ENCODE results near the gene WDR77.

Gene WDR77

DNA sequence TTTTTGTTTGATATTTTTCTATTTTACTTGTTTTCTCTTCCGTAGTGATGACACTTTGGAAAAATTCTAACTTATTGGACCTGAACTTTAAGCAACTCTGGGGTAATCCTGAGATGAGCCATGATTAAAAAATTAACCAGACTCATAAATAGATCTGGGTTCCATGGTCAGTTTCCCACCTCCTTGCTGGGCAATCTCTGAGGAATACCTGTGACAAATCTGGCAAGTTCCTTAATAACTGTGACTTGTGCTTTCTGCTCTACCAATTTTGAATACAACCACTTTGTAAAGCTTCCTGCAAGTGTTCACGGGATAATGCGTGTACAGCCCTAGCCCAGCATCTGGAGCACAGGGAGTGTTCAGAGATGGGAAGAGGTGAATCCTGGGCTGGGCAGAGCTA is 24.8 kb downstream of the WDR77 start:
- DNase-seq, result no peak

GRCh38 chr1:111422546-111423391 is 26.3 kb downstream of the WDR77 start:
- no peak for DNase-seq

DNA sequence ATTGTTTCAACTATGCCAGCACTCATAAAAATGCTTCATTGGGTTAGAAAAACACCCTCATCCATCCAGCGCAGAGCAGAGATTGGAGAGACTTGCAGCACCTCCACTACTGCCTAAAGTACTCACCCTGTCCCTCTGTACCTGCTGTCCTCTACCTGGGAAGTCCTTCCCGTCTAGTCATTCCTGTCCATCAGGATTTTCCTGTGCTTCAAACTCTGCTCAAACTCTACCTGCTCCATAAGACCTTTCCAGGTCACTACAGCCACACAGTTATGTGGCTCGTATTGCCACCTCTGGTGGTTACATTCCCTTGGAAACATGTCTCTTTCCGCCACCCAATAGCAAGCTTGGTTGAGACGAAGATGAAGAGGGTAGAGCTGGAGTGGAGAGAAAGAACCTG is 28.7 kb downstream of the WDR77 start:
- no peak for DNase-seq

GRCh38 chr1:111419037-111419436 is 30.0 kb downstream of the WDR77 start:
- DNase-seq, result no peak

DNA sequence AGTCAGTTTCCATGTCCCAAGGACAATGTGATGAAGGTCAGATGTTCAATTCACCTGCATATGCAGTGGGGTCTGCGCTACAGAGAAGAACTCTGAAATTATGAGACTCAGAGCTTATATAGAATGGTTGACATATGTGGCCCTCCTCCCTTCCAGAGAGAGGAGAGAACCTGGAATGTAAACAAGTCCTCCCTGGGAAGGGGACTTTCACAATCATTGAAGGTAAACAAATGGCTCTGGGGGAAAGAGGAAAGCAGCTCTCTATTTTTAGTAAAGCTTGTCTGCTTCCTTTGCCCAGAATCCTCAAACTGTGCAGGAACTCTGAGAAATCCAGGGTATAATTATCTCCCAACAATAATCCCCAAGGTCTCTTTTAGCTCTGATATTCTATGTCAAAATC is 31.3 kb downstream of the WDR77 start:
- no peak for DNase-seq

GRCh38 chr1:111415461-111415860 is 33.6 kb downstream of the WDR77 start:
- no peak for DNase-seq

DNA sequence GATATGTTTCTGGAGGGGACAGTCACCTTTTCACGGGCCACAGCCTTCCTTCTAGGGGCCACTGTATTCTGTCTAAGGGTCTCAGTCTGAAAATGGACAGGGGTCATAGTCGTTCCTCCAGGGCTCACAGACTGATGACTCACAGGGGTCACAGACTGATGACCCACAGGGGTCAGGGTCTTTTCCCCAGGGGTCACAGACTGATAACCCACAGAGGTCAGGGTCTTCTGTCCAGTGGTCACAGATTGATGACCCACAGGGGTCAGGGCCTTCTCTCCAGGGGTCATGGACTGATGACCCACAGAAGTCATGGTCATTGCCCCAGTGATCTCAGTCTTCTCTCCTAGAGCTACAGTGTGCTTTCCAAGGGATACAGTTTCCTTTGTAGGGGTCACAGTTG is 34.3 kb downstream of the WDR77 start:
- DNase-seq, result no peak

DNA sequence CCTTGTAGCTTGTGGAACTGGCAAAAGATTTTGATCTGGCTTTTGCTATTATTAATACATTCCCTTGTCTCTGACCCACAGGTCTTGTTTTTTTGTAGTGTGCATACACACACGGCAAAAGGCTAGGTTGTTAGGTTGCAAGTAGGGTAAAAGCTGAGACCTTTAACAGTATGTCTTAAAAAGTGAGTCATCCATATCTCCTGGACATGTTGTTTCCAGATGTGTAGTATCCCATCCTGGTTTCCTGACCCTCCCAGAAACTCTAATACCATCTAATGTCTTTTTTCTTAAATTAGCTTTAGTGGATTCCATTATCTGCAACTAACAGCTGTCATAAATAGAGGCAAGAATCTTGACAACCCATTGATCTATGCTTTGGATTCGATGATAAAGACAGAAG is 36.2 kb downstream of the WDR77 start:
- DNase-seq, result no peak

GRCh38 chr1:111407301-111407700 is 41.8 kb downstream of the WDR77 start:
- DNase-seq, result no peak

DNA sequence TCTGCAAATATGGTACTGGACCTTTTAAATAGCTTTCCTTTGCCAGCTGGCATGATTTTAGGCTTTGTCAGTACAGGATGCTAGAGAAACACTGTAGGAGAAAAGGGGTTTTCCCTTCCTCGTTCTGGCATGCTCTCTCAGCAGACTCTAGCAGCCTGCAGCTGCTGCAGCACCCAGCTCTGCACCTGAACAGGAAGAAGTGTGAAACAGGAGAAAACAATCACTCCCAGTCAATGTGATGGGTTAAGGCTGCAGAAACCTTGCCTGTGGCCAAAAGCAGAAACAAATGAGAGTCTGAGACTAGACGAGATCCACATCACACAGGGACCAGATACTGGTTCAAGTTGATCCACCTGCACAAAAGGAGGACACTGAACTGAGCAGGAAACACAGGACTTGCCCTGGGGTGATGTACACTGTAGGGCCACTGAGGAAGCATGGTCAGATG is 42.7 kb downstream of the WDR77 start:
- peak; percentile 26 for DNase-seq

- DNase-seq, result no peak
Measured at GRCh38 chr1:111404588-111404987, 44.5 kb downstream of the WDR77 start.

DNA sequence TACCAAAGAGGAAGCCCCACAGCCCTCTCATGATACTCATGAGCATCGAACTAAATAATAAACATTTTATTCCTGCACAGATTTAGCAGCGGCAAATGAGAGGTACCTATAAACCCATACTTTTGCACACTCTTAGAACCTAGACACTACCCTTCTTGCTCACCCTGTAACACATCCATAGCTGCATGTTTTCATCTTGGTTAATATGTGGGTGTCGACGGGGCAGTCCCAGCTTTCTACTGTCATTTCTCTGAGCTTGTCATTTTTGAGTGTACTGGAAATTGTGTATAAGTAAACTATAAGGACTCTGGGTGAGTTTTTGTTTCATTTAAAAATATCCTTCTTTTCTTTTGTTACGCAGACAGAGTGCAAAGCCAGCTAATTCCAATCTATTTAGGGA is 47.0 kb downstream of the WDR77 start:
- no peak for DNase-seq

GRCh38 chr1:111399792-111400610 is 49.1 kb downstream of the WDR77 start:
- DNase-seq, result peak; percentile 32

DNA sequence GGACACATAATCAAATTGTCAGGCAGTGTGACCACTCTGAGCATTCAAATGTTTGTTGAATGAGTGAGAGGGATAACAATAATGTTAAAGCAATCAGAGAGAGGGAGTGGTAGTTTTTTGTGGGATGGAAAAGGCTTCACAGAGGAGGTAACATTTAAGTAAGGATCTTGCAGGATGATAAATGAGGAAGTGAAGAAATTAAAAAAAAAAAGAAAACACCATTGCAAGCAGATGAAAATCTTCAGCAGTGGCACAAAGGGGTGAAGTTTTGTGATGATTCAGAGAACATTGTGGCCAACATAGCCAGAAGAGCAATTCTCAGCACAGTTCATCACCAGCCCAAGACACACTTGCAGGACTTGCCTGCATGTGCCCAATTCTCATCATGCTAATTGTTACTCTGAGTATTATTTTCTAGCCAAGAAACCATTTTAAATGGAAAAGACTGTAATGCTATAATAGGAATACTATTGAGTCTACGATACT is 56.6 kb downstream of the WDR77 start:
- DNase-seq, result no peak

DNA sequence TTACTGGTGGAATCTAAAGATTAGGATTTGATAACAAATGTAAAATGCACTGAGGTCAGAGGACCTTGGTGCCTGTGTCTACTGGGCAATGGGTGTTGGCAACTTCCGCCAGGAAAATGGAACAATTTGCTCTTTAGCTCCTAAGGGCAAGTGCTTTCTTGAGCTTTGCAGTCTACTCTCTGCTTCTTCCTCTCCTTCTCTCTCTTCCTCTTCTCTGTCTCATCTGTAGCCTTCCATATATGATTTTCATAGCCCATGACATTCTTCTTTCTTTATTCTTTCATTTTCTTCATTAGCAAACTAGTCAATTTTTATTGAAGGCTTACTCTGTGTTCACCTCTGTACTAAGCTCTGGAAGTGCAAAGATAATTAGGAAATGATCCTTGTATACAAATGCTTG is 57.0 kb downstream of the WDR77 start:
- no peak for DNase-seq
